Measurements from ENCODE around the gene SCGN. TPM values are rescaled to one million over a fixed set of nuclear protein-coding genes. Genes with fewer than 3 reads are reported as not detected.

The SCGN gene
- polyA plus RNA-seq (ENCODE audit: insufficient read length) = 0.18 TPM

- peak; percentile 79 for DNase-seq
These were observed at the start of gene SCGN for GRCh38 chr6:25652007-25652515. Gene SCGN (plus strand): TSS chr6:25652215. CDS start chr6:25652404, 189 bp downstream.

GRCh38 chr6:25602674-25602982 lies 49.4 kb upstream of the SCGN start:
- DNase-seq = no peak

- no peak for DNase-seq
These were observed 48.8 kb upstream of the SCGN start for GRCh38 chr6:25603251-25603650.

GRCh38 chr6:25606151-25606550 lies 45.9 kb upstream of the SCGN start:
- no peak for DNase-seq

- DNase-seq = no peak
These were observed 43.3 kb upstream of the SCGN start for GRCh38 chr6:25608558-25609174.

- DNase-seq = no peak
These were observed 39.3 kb upstream of the SCGN start for GRCh38 chr6:25612666-25613065.

- no peak for DNase-seq
These were observed 38.6 kb upstream of the SCGN start for GRCh38 chr6:25613415-25613814.

- DNase-seq = no peak
These were observed 38.0 kb upstream of the SCGN start for GRCh38 chr6:25614052-25614451.

GRCh38 chr6:25615471-25615870 lies 36.5 kb upstream of the SCGN start:
- peak; percentile 11 for DNase-seq

GRCh38 chr6:25617997-25618396 lies 34.0 kb upstream of the SCGN start:
- DNase-seq = no peak

- no peak for DNase-seq
These were observed 32.8 kb upstream of the SCGN start for GRCh38 chr6:25619217-25619616.

- DNase-seq = no peak
These were observed 31.6 kb upstream of the SCGN start for GRCh38 chr6:25620391-25620790.

GRCh38 chr6:25623065-25623464 lies 28.9 kb upstream of the SCGN start:
- DNase-seq = no peak

GRCh38 chr6:25623879-25624278 lies 28.1 kb upstream of the SCGN start:
- DNase-seq = no peak

- no peak for DNase-seq
These were observed 25.0 kb upstream of the SCGN start for GRCh38 chr6:25627001-25627400.

- no peak for DNase-seq
These were observed 23.4 kb upstream of the SCGN start for GRCh38 chr6:25628471-25629197.

- no peak for DNase-seq
These were observed 22.8 kb upstream of the SCGN start for GRCh38 chr6:25629198-25629576.

- DNase-seq = no peak
These were observed 21.3 kb upstream of the SCGN start for GRCh38 chr6:25630508-25631278.

GRCh38 chr6:25635886-25636317 lies 16.1 kb upstream of the SCGN start:
- DNase-seq = no peak

- no peak for DNase-seq
These were observed 14.8 kb upstream of the SCGN start for GRCh38 chr6:25637211-25637610.

GRCh38 chr6:25637960-25638434 lies 14.0 kb upstream of the SCGN start:
- no peak for DNase-seq

GRCh38 chr6:25639653-25640052 lies 12.4 kb upstream of the SCGN start:
- DNase-seq = no peak

GRCh38 chr6:25640446-25640845 lies 11.6 kb upstream of the SCGN start:
- no peak for DNase-seq
